MM.1S (cell line): Measurements from ENCODE around the gene SPATA31A1.
"Not testable (repeated sequence)": the region's sequence is repeated elsewhere in the genome, so short reads cannot be mapped to it uniquely, and the experiment has no call there.

Experiments
- CTCF ChIP-seq: fragments of 300-600 bp; sonication (generic); IDR thresholded peaks from 2 replicates; pipeline ENCODE4 v1.5.1; 2016; ENCODE audit warnings: antibody characterized with exemption, low read length, mixed read lengths
- EZH2 ChIP-seq: fragments of 300-600 bp; sonication (generic); optimal IDR thresholded peaks from 2 replicates; pipeline ENCODE3; 2017; ENCODE audit warnings: low read depth, mild to moderate bottlenecking, antibody characterized with exemption, low read length, mixed read lengths
- EZH2phosphoT487 ChIP-seq: fragments of 300-600 bp; sonication (generic); IDR thresholded peaks from 2 replicates; pipeline ENCODE4 v1.6.1; 2018; ENCODE audit warnings: antibody characterized with exemption, low read length

DNA sequence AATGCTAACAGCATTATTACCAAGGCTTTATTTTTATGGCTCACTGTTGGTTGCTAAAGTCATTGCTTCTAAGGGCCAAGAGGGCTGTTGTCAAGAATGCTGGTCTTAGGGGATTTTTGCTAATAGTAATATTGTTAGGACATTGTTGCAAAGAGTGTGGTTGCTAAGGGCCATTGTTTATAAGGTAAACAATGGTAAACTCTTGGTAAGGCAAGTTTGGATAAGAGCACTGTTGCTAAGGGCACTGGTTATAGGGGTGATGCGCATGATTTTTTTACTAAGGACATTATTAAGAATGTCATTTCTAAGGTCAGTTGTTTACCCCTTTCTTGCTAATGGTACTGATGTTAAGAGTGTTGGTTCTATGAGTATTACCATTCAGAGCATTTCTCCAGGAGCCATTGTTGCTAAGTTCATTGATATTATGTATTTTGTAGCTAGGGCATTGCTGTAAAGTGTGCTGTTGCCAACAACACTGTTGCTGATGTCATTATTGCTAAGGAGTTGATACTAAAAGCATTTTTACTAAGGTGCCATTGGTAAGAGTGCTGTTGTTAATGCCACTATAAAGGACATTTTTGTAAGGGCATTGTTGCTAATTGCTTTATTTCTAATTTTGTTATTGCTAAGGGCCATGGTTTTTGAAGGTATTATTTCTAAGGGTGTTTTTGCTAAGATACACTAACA is 55.9 kb downstream of the SPATA31A1 start:
- not testable (repeated sequence) for TF ChIP-seq CTCF, EZH2, EZH2phosphoT487
